RPMI8226 (cell line): Measurements from ENCODE around the gene GPX7.

Experiments
- DNase-seq: peaks from one replicate; pipeline ENCODE4 v3.0.0-alpha.2; 2015

Gene GPX7

DNA sequence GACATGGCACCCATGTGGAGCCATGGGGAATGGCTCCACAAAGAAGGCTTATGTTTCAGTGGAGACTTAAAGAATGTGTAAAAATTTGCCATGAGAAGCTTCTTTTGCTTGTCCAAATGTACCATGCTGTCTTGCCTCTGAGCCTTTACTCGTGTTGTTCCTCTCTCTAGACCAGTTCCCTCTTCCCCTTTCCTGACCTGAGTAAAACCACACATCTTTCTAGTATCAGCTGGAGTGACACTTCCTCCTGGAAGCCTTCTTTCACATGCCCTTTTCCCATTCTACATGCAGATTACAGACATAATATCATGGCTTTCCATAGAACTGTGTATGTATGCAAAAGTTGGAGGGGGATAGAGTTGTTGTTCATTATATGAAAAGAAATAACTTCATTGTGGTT lies 13.6 kb upstream of the GPX7 start:
- DNase-seq, result no peak

- no peak for DNase-seq
These were observed 11.9 kb upstream of the GPX7 start for GRCh38 chr1:52590266-52590665.

- no peak for DNase-seq
These were observed 9.4 kb upstream of the GPX7 start for GRCh38 chr1:52592637-52593323.

DNA sequence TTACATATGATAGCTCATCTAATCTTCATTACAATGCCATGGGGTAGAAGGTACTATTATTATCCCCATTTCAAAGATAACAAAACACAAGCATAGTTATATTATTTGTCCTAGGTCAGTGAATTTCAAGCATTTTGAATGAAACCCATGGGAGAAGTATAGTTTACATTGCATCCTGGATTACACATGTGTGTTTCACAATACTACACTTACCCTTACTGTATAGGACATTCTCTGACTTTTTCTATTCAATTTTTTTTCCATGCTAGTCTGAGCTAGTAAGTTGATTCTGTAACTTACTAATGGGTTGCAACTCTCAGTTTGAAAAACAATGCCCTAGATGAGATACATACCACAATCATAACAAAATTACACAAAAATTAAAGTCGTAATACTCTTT lies 8.7 kb upstream of the GPX7 start:
- no peak for DNase-seq

- no peak for DNase-seq
These were observed 7.1 kb upstream of the GPX7 start for GRCh38 chr1:52595061-52595460.

DNA sequence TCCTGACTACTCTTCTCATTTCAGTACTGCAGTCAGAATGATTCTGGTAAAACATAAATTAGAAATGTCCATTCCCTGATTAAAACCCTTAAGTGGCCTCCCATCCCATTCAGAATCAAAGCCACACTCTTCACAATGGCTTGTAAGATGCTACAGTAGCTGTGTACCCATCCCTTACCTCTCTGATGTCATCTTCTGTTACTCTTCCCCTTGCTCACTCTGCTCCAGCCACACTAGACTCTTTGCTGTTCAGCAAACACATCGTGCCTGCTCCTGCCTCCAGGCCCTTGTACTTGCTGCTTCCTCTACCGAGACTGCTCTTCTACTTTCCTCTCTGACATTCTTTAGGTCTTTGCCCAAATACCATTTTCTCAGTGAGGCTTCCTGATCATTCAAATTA lies 4.3 kb upstream of the GPX7 start:
- DNase-seq, result no peak

DNA sequence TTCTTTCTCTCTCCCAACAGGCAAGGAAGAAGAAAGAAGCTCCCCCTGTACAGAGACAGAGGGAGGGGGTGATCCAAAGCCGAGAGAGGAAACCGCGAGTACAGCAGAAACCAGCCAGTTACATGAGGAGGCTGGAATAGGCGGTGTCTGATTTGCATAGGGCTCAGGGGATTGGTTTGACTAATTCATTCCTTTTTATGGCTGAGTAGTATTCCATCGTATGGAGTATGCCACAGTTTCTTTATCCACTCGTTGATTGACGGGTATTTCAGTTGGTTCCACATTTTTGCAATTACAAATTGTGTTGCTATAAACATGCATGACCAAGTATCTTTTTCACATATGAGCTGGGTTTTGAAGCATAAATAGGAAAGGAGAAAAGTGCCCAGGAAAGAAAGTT lies 3.4 kb upstream of the GPX7 start:
- no peak for DNase-seq

DNA sequence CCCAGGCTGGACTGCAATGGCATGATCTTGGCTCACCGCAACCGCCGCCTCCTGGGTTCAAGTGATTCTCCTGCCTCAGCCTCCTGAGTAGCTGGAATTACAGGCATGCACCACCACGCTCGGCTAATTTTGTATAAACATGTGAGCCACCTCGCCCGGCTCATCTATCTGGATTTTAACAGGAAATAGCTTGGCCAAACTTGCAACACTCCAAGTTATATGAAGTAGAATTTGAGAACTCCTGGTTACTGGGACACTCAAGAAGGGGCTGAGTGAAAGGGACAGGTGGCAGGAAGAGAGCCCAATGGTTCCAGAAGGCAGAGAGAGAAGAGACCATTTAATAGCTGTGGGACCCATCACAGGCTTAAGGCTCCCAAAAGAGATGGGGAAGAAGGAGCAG lies 2.9 kb upstream of the GPX7 start:
- no peak for DNase-seq

DNA sequence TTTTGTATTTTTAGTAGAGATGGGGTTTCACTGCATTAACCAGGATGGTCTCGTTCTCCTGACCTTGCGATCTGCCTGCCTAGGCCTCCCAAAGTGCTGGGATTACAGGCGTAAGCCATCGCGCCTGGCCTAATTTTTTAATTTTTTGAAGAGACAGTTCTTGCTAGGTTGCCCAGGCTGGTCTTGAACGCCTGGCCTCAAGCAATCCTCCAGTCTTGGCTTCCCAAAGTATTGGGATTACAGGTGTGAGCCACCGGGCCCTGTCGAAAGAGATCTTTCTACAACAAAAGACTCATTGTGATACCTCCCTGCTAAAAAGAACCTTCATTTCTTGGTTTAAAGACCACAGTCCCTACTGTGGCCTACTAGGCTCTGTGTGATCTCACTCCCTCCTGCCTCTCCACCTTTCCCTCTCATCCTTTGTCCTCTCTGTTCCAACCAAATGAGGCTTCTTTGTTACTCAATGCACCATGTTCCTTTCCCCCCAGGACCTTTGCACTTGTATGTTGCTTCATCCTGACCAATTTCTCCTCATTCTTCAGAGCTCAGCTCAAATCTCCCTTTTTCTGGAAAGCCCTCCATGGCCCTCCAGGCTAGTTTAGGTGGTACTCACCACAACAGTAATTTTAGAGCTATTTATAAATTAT lies 1.5 kb upstream of the GPX7 start:
- DNase-seq, result no peak

- no peak for DNase-seq
These were observed 652 bp upstream of the GPX7 start for GRCh38 chr1:52601519-52601918.

- peak; percentile 61 for DNase-seq
These were observed 857 bp downstream of the GPX7 start for GRCh38 chr1:52602856-52603600.

DNA sequence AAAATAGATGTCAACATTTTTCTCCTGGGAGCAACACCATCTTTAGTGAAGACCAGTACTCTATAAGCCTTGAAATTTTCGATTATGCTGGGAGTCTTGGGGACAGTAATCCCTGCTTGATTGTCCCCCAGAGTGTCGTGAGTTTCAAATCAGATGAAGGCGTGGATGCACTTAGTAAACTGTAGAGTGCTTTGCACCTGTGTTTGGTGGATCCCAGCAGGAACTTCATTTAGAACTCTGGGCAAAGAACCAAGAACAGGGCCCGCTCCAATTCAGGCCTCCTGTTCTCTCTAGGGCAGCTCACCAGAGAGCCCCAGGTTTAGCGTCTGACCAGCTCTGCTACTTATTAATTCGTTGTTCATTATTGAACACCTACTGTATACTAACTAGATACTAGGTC lies 1.5 kb downstream of the GPX7 start:
- peak; percentile 89 for DNase-seq

DNA sequence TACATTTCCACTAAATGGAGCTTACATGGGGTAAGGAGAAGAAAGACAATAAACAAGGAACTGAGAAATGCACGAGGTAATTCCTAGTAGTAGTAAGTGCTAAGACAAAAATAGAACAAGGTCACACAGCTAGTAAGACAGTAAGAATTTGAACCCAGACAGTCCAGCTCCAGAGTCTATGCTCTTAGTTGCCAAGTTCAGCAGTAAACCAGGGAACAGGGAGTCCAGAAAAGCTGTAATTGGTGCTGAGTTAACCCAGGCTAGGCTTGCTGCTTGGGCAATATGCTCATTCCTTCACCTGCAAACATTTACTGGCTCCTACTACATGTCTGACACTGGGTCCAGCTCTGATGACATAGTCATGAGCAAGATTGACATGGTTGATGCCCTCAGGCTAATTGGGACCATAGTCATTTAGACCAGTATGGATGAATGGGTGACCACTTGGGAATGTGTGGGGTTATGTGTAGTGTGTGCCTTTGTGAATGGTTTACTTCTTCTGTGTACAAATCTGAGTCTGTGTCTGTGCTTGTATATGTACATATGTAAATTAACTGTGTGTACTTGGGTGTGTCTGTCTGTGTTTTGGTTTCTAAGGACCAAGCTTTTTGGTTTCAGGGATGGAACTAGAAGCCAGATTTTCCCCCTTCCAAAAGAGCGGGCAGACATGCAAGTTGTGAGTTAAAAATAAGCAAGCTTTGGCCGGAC lies 2.0 kb downstream of the GPX7 start:
- DNase-seq, result peak; percentile 71

- no peak for DNase-seq
These were observed 11.6 kb downstream of the GPX7 start for GRCh38 chr1:52613636-52614373.

- no peak for DNase-seq
These were observed 12.5 kb downstream of the GPX7 start for GRCh38 chr1:52614671-52615070.

- no peak for DNase-seq
These were observed 13.4 kb downstream of the GPX7 start for GRCh38 chr1:52615489-52616042.

DNA sequence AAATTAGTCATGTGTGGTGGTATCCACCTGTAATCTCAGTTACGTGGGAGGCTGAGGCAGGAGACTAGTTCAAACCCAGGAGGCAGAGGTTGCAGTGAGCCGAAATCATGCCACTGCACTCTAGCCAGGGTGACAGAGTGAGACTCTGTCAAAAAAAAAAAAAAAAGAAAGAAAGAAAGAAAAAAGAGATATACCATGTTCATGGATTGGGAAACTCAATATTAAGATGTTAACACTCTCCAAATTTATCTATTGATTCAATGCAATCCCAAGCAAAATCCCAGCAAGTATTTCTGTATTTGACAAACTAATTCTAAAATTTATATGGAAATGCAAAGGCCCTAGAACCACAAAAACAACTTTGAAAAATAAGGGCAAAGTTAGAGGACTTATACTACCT lies 19.8 kb downstream of the GPX7 start:
- DNase-seq, result no peak

GRCh38 chr1:52623812-52624211 lies 21.6 kb downstream of the GPX7 start:
- no peak for DNase-seq

GRCh38 chr1:52627028-52627427 lies 24.9 kb downstream of the GPX7 start:
- DNase-seq, result no peak

DNA sequence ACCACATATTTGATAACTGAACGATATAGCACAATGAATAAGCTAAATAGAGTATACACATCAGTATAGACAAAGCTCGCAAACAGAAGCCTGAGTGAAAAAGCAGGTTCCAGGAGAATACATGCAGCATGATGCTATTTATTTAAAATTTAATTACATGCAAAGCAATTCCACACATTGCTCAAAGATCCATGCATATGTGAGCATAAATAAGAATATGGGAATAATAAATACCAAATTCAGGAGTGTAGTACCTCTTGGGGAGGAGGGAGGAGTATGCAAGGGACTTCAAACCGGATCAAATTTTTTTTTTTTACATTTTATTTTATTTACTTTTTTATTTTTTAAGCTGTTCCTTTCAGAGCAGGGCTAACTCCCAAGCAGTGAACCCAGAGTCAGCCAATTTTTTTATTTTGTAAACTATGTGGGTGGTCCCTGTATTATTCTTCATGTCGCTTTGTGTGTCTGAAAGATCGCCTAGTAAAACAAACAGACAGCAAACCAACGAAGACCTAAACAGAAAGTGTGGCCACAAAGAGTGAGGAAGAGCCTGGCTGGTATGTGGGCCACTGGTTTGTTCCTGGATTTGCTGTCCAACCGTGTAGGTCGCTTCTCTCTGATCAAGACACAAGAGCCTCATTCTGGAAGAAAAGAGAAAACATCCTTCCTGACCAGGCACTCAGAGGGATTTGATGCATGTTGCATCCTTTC lies 26.6 kb downstream of the GPX7 start:
- no peak for DNase-seq

GRCh38 chr1:52629325-52629643 lies 27.1 kb downstream of the GPX7 start:
- no peak for DNase-seq

- no peak for DNase-seq
These were observed 27.5 kb downstream of the GPX7 start for GRCh38 chr1:52629667-52630066.
